WTC11 (cell line): ENCODE measurements around the gene NXF1. TPM values are rescaled to one million over a fixed set of nuclear protein-coding genes. Genes with fewer than 3 reads are reported as not detected.
A peak's percentile ranks its signal among the peaks of the same experiment; 100 is the strongest.

Source experiments
- ATAC-seq: fragments of 200-7000 bp; cut with Tn5 transposase; 2 replicates; pipeline ENCODE4 v1.10.0; 2021; ENCODE audit warnings: mild to moderate bottlenecking, moderate library complexity
- CTCF ChIA-PET: fragments of 300-600 bp; sonication (Branson Sonifier 250); formaldehyde crosslinking; loops from one replicate; lab custom pipeline; 2021; ENCODE audit warnings: antibody characterized with exemption; lab: Charles Lee
- POLR2A ChIA-PET: fragments of 350-600 bp; sonication (Branson Sonifier 250); formaldehyde crosslinking; loops from one replicate; lab custom pipeline; 2021; ENCODE audit warnings: antibody characterized with exemption; lab: Charles Lee
- DNase-seq: peaks from one replicate; pipeline ENCODE4 v3.0.0; 2021; ENCODE audit warnings: low spot score
- H3K27ac Mint-ChIP-seq: 2 replicates; pipeline ENCODE4 v1.8.0; 2021; ENCODE audit warnings: mixed read lengths
- H3K27me3 Mint-ChIP-seq: 2 replicates; pipeline ENCODE4 v1.8.0; 2021; ENCODE audit warnings: low read depth, mild to moderate bottlenecking, moderate library complexity, mixed read lengths
- H3K36me3 Mint-ChIP-seq: 2 replicates; pipeline ENCODE4 v1.8.0; 2021; ENCODE audit warnings: mixed read lengths
- H3K4me1 Mint-ChIP-seq: 2 replicates; pipeline ENCODE4 v1.8.0; 2022; ENCODE audit warnings: mixed read lengths
- H3K4me3 Mint-ChIP-seq: 2 replicates; pipeline ENCODE4 v1.8.0; 2021; ENCODE audit warnings: mild to moderate bottlenecking, moderate library complexity, mixed read lengths
- H3K9me3 Mint-ChIP-seq: 2 replicates; pipeline ENCODE4 v1.8.0; 2021; ENCODE audit warnings: mixed read lengths
- E2F5 ChIP-seq: sonication (generic); formaldehyde crosslinking; IDR thresholded peaks from 2 replicates; pipeline ENCODE4 v1.8.1; 2022; ENCODE audit warnings: mild to moderate bottlenecking, moderate library complexity, missing genetic modification reagents
- EMX1 ChIP-seq: fragments of 250-450 bp; sonication (Bioruptor Pico); IDR thresholded peaks from 2 replicates; pipeline ENCODE4 v1.8.0; 2021; ENCODE audit warnings: mild to moderate bottlenecking
- ERG ChIP-seq: fragments of 250-450 bp; sonication (Bioruptor Pico); IDR thresholded peaks from 2 replicates; pipeline ENCODE4 v1.8.0; 2021; ENCODE audit warnings: mild to moderate bottlenecking
- ETV6 ChIP-seq: sonication (generic); formaldehyde crosslinking; IDR thresholded peaks from 2 replicates; pipeline ENCODE4 v1.8.1; 2022; ENCODE audit warnings: mild to moderate bottlenecking, missing genetic modification reagents
- FOXP1 ChIP-seq: sonication (generic); formaldehyde crosslinking; IDR thresholded peaks from 2 replicates; pipeline ENCODE4 v1.8.0; 2022; ENCODE audit warnings: missing genetic modification reagents, mild to moderate bottlenecking, moderate library complexity, borderline replicate concordance
- MYBL2 ChIP-seq: sonication (generic); formaldehyde crosslinking; IDR thresholded peaks from 2 replicates; pipeline ENCODE4 v1.8.1; 2023; ENCODE audit warnings: mild to moderate bottlenecking, moderate library complexity, missing genetic modification reagents
- NFYB ChIP-seq: sonication (generic); formaldehyde crosslinking; conservative IDR thresholded peaks from 2 replicates; pipeline ENCODE4 v1.8.0; 2022; ENCODE audit warnings: low read depth, missing genetic modification reagents
- SOX15 ChIP-seq: fragments of 250-450 bp; sonication (Bioruptor Pico); IDR thresholded peaks from 2 replicates; pipeline ENCODE4 v1.9.0; 2021; ENCODE audit warnings: mild to moderate bottlenecking
- SP1 ChIP-seq: sonication (generic); formaldehyde crosslinking; conservative IDR thresholded peaks from 2 replicates; pipeline ENCODE4 v1.8.1; 2022; ENCODE audit warnings: missing genetic modification reagents
- TEAD1 ChIP-seq: sonication (generic); formaldehyde crosslinking; IDR thresholded peaks from 2 replicates; pipeline ENCODE4 v1.8.0; 2022; ENCODE audit warnings: mild to moderate bottlenecking, missing genetic modification reagents
- ZNF121 ChIP-seq: sonication (generic); formaldehyde crosslinking; IDR thresholded peaks from 2 replicates; pipeline ENCODE4 v1.8.0; 2023; ENCODE audit warnings: missing genetic modification reagents
- ZNF416 ChIP-seq: fragments of 250-450 bp; sonication (Bioruptor Pico); IDR thresholded peaks from 2 replicates; pipeline ENCODE4 v1.9.0; 2021; ENCODE audit warnings: mild to moderate bottlenecking, inconsistent platforms
- total RNA-seq: library from RNA; stranded (reverse); gene quantifications from 3 replicates; pipeline ENCODE4 v1.2.3, GENCODE V29; 2021
- TF ChIP-seq, protein P1 (sequence below): sonication (generic); formaldehyde crosslinking; IDR thresholded peaks from 2 replicates; pipeline ENCODE4 v1.8.0; 2023; ENCODE audit warnings: missing genetic modification reagents, mild to moderate bottlenecking, borderline replicate concordance
- TF ChIP-seq, protein P2 (sequence below): fragments of 250-450 bp; sonication (Bioruptor Pico); IDR thresholded peaks from 2 replicates; pipeline ENCODE4 v1.9.0; 2021; ENCODE audit warnings: mild to moderate bottlenecking, borderline replicate concordance
- TF ChIP-seq, protein P3 (sequence below): sonication (generic); formaldehyde crosslinking; IDR thresholded peaks from 2 replicates; pipeline ENCODE4 v1.8.0; 2022; ENCODE audit warnings: mild to moderate bottlenecking, missing genetic modification reagents
- TF ChIP-seq, protein P4 (sequence below): fragments of 250-450 bp; sonication (Bioruptor Pico); IDR thresholded peaks from 2 replicates; pipeline ENCODE4 v1.9.0; 2021; ENCODE audit warnings: mild to moderate bottlenecking

NXF1 gene
- total RNA-seq, 1 experiment from 2014 or later, result 43.2 TPM

- Mint-ChIP-seq H3K27ac (peak within 1 kb of the TSS; percentile 99), H3K36me3 (peaks cover 38% of the 10 kb centered on the region), H3K4me1 (peaks cover 28% of the 10 kb centered on the region), H3K9me3 (no peaks in the 10 kb centered on the region), H3K4me3 (peak within 1 kb of the TSS; percentile 95), H3K27me3 (no peaks in the 10 kb centered on the region; the same call in 1 of the 2 replicates)
- ATAC-seq (peak; percentile 91), DNase-seq (peak; percentile 97)
- CTCF ChIA-PET, result interaction anchor here (0.7 to 2.7 kb wide), 25 partner anchors 8 to 414 kb away, joined by 3 to 67 read pairs (median 4); partner anchors contain the start of genes BSCL2, GNG3, HNRNPUL2 and LBHD1
- POLR2A ChIA-PET, result interaction anchor here (0.6 to 2.5 kb wide), 19 partner anchors 15 to 162 kb away, joined by 3 to 30 read pairs (median 8); partner anchors contain the start of genes B3GAT3, BSCL2, C11orf98 and CSKMT
- TF ChIP-seq, protein P1, sequence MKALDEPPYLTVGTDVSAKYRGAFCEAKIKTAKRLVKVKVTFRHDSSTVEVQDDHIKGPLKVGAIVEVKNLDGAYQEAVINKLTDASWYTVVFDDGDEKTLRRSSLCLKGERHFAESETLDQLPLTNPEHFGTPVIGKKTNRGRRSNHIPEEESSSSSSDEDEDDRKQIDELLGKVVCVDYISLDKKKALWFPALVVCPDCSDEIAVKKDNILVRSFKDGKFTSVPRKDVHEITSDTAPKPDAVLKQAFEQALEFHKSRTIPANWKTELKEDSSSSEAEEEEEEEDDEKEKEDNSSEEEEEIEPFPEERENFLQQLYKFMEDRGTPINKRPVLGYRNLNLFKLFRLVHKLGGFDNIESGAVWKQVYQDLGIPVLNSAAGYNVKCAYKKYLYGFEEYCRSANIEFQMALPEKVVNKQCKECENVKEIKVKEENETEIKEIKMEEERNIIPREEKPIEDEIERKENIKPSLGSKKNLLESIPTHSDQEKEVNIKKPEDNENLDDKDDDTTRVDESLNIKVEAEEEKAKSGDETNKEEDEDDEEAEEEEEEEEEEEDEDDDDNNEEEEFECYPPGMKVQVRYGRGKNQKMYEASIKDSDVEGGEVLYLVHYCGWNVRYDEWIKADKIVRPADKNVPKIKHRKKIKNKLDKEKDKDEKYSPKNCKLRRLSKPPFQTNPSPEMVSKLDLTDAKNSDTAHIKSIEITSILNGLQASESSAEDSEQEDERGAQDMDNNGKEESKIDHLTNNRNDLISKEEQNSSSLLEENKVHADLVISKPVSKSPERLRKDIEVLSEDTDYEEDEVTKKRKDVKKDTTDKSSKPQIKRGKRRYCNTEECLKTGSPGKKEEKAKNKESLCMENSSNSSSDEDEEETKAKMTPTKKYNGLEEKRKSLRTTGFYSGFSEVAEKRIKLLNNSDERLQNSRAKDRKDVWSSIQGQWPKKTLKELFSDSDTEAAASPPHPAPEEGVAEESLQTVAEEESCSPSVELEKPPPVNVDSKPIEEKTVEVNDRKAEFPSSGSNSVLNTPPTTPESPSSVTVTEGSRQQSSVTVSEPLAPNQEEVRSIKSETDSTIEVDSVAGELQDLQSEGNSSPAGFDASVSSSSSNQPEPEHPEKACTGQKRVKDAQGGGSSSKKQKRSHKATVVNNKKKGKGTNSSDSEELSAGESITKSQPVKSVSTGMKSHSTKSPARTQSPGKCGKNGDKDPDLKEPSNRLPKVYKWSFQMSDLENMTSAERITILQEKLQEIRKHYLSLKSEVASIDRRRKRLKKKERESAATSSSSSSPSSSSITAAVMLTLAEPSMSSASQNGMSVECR (CRISPR knock-in tag), result no peak; the same call in 1 of the 2 replicates
- TF ChIP-seq, protein P2, sequence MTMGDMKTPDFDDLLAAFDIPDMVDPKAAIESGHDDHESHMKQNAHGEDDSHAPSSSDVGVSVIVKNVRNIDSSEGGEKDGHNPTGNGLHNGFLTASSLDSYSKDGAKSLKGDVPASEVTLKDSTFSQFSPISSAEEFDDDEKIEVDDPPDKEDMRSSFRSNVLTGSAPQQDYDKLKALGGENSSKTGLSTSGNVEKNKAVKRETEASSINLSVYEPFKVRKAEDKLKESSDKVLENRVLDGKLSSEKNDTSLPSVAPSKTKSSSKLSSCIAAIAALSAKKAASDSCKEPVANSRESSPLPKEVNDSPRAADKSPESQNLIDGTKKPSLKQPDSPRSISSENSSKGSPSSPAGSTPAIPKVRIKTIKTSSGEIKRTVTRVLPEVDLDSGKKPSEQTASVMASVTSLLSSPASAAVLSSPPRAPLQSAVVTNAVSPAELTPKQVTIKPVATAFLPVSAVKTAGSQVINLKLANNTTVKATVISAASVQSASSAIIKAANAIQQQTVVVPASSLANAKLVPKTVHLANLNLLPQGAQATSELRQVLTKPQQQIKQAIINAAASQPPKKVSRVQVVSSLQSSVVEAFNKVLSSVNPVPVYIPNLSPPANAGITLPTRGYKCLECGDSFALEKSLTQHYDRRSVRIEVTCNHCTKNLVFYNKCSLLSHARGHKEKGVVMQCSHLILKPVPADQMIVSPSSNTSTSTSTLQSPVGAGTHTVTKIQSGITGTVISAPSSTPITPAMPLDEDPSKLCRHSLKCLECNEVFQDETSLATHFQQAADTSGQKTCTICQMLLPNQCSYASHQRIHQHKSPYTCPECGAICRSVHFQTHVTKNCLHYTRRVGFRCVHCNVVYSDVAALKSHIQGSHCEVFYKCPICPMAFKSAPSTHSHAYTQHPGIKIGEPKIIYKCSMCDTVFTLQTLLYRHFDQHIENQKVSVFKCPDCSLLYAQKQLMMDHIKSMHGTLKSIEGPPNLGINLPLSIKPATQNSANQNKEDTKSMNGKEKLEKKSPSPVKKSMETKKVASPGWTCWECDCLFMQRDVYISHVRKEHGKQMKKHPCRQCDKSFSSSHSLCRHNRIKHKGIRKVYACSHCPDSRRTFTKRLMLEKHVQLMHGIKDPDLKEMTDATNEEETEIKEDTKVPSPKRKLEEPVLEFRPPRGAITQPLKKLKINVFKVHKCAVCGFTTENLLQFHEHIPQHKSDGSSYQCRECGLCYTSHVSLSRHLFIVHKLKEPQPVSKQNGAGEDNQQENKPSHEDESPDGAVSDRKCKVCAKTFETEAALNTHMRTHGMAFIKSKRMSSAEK (CRISPR knock-in tag), result no peak
- TF ChIP-seq FOXP1 (CRISPR knock-in tag), result 0 out of 2 replicates have a peak, but pooled peaks have one; percentile 7
- TF ChIP-seq ERG (CRISPR knock-in tag), result peak; percentile 77; the same call in 1 of the 2 replicates
- TF ChIP-seq MYBL2 (CRISPR knock-in tag), result no peak
- peak; percentile 88 for TF ChIP-seq SP1 (CRISPR knock-in tag)
- TF ChIP-seq NFYB (CRISPR knock-in tag), result peak; percentile 95
- TF ChIP-seq E2F5 (CRISPR knock-in tag), result no peak
- TF ChIP-seq, protein P3, sequence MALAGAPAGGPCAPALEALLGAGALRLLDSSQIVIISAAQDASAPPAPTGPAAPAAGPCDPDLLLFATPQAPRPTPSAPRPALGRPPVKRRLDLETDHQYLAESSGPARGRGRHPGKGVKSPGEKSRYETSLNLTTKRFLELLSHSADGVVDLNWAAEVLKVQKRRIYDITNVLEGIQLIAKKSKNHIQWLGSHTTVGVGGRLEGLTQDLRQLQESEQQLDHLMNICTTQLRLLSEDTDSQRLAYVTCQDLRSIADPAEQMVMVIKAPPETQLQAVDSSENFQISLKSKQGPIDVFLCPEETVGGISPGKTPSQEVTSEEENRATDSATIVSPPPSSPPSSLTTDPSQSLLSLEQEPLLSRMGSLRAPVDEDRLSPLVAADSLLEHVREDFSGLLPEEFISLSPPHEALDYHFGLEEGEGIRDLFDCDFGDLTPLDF (CRISPR knock-in tag), result 0 out of 2 replicates have a peak, but pooled peaks have one; percentile 42
- no peak for TF ChIP-seq ZNF416 (CRISPR knock-in tag)
- no peak for TF ChIP-seq TEAD1 (CRISPR knock-in tag)
- peak; percentile 12; the same call in 1 of the 2 replicates for TF ChIP-seq ETV6
- TF ChIP-seq ZNF121 (CRISPR knock-in tag), result no peak
- TF ChIP-seq EMX1 (CRISPR knock-in tag), result no peak
- TF ChIP-seq SOX15 (CRISPR knock-in tag), result no peak
- TF ChIP-seq, protein P4, sequence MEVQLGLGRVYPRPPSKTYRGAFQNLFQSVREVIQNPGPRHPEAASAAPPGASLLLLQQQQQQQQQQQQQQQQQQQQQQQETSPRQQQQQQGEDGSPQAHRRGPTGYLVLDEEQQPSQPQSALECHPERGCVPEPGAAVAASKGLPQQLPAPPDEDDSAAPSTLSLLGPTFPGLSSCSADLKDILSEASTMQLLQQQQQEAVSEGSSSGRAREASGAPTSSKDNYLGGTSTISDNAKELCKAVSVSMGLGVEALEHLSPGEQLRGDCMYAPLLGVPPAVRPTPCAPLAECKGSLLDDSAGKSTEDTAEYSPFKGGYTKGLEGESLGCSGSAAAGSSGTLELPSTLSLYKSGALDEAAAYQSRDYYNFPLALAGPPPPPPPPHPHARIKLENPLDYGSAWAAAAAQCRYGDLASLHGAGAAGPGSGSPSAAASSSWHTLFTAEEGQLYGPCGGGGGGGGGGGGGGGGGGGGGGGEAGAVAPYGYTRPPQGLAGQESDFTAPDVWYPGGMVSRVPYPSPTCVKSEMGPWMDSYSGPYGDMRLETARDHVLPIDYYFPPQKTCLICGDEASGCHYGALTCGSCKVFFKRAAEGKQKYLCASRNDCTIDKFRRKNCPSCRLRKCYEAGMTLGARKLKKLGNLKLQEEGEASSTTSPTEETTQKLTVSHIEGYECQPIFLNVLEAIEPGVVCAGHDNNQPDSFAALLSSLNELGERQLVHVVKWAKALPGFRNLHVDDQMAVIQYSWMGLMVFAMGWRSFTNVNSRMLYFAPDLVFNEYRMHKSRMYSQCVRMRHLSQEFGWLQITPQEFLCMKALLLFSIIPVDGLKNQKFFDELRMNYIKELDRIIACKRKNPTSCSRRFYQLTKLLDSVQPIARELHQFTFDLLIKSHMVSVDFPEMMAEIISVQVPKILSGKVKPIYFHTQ (CRISPR knock-in tag), result no peak
These were observed 51.3 kb downstream of the NXF1 start, which contains the start of gene ZBTB3 for GRCh38 chr11:62753736-62754603. TSS of gene ZBTB3 (minus strand) at chr11:62754160. CDS start at chr11:62753664, 496 bp downstream.
